ENCODE results near the gene POLL. TPM values are rescaled to one million over a fixed set of nuclear protein-coding genes. Genes with fewer than 3 reads are reported as not detected.
A peak's percentile ranks its signal among the peaks of the same experiment; 100 is the strongest.

Gene POLL
- polyA plus RNA-seq, 1 donor (not counting 4 experiments of a cell fraction or from before 2014, with no cell fraction given): 11.9 TPM

GRCh38 chr10:101569323-101569621, 18.8 kb downstream of the POLL start:
- Histone ChIP-seq H3K9me1 (ENCODE audit: control insufficient read depth, extremely low read depth, insufficient read depth, low read length) (no peaks in the 10 kb centered on the region), H3K4me1 (ENCODE audit: control insufficient read depth, extremely low read depth, insufficient read depth, low read length) (peaks cover 11% of the 10 kb centered on the region), H3K9me3 (ENCODE audit: control insufficient read depth, low read depth, low read length) (no peaks in the 10 kb centered on the region), H3K4me2 (ENCODE audit: control insufficient read depth, extremely low read depth, insufficient read depth, low read depth, low read length) (peak overlapping the region; percentile 100), H3K36me3 (ENCODE audit: control insufficient read depth in 2 of 2, extremely low read depth in 1 of 2, insufficient read depth in 2 of 2, low read length in 2 of 2) (no peaks in the 10 kb centered on the region), H3K9ac (ENCODE audit: control insufficient read depth, extremely low read depth, insufficient read depth, low read length) (no peak overlapping the region), H3K79me2 (ENCODE audit: control insufficient read depth, insufficient read depth, low read length) (no peaks in the 10 kb centered on the region), H3K27me3 (ENCODE audit: control insufficient read depth, extremely low read depth, insufficient read depth, low read length) (peaks cover 55% of the 10 kb centered on the region), H3K27ac (ENCODE audit: control insufficient read depth, insufficient read depth, low read length) (no peak overlapping the region), H3K4me3 (ENCODE audit: control insufficient read depth in 2 of 3, extremely low read depth in 1 of 3, insufficient read depth in 2 of 3, low read depth in 1 of 3, low read length in 3 of 3) (peak overlapping the region in 1 of 3 experiments; percentile 81), H2AFZ (ENCODE audit: control insufficient read depth, low read length) (peak overlapping the region; percentile 96), H4K20me1 (ENCODE audit: control insufficient read depth, extremely low read depth, insufficient read depth, low read length) (no peaks in the 10 kb centered on the region)
- TF ChIP-seq EZH2 (IDR thresholded peaks at IDR 0.05; ENCODE audit: low read length) (no peak), CTCF (optimal IDR thresholded peaks at IDR 0.05 in 1 of 3, IDR thresholded peaks at IDR 0.05 in 1 of 3, conservative IDR thresholded peaks at IDR 0.05 in 1 of 3; ENCODE audit: extremely low read depth in 1 of 3, insufficient read depth in 2 of 3, low read length in 3 of 3) (no peak)
- no peak for DNase-seq (ENCODE audit: low read depth, low spot score)
- dilution Hi-C loops (cut with MboI; ENCODE audit: extremely low pct_ligation_motif_present, low sequenced_read_pairs): no loop called here
- no peak for FAIRE-seq

- TF ChIP-seq EZH2 (IDR thresholded peaks at IDR 0.05; ENCODE audit: low read length) (no peak), CTCF (optimal IDR thresholded peaks at IDR 0.05 in 1 of 3, IDR thresholded peaks at IDR 0.05 in 1 of 3, conservative IDR thresholded peaks at IDR 0.05 in 1 of 3; ENCODE audit: extremely low read depth in 1 of 3, insufficient read depth in 2 of 3, low read length in 3 of 3) (no peak)
- H3K27ac ChIP-seq (ENCODE audit: control insufficient read depth, insufficient read depth, low read length): no peak overlapping the region
- no peaks in the 10 kb centered on the region for H3K9me1 ChIP-seq (ENCODE audit: control insufficient read depth, extremely low read depth, insufficient read depth, low read length)
- H3K4me1 ChIP-seq (ENCODE audit: control insufficient read depth, extremely low read depth, insufficient read depth, low read length): peaks cover 11% of the 10 kb centered on the region
- H3K9ac ChIP-seq (ENCODE audit: control insufficient read depth, extremely low read depth, insufficient read depth, low read length): no peak overlapping the region
- H3K4me3 ChIP-seq (ENCODE audit: control insufficient read depth in 2 of 3, extremely low read depth in 1 of 3, insufficient read depth in 2 of 3, low read depth in 1 of 3, low read length in 3 of 3): no peak overlapping the region
- peaks cover 55% of the 10 kb centered on the region for H3K27me3 ChIP-seq (ENCODE audit: control insufficient read depth, extremely low read depth, insufficient read depth, low read length)
- DNase-seq (ENCODE audit: low read depth, low spot score) (no peak), FAIRE-seq (no peak)
- H3K36me3 ChIP-seq (ENCODE audit: control insufficient read depth in 2 of 2, extremely low read depth in 1 of 2, insufficient read depth in 2 of 2, low read length in 2 of 2): no peaks in the 10 kb centered on the region
- no peak overlapping the region for H3K4me2 ChIP-seq (ENCODE audit: control insufficient read depth, extremely low read depth, insufficient read depth, low read depth, low read length)
- no peaks in the 10 kb centered on the region for H3K79me2 ChIP-seq (ENCODE audit: control insufficient read depth, insufficient read depth, low read length)
- dilution Hi-C loops (cut with MboI; ENCODE audit: extremely low pct_ligation_motif_present, low sequenced_read_pairs): no loop called here
- no peaks in the 10 kb centered on the region for H3K9me3 ChIP-seq (ENCODE audit: control insufficient read depth, low read depth, low read length)
- no peak overlapping the region for H2AFZ ChIP-seq (ENCODE audit: control insufficient read depth, low read length)
- no peaks in the 10 kb centered on the region for H4K20me1 ChIP-seq (ENCODE audit: control insufficient read depth, extremely low read depth, insufficient read depth, low read length)
Measured at GRCh38 chr10:101568054-101568745, 19.9 kb downstream of the POLL start.

Measured in keratinocyte (primary cell).